ENCODE measurements around the gene CDYL. TPM values are rescaled to one million over a fixed set of nuclear protein-coding genes. Genes with fewer than 3 reads are reported as not detected.

Gene CDYL
- total and polyA plus RNA-seq, 2 of the 4 experiments (the other 2 are of a cell fraction), result 14.2 to 92.1 TPM

GRCh38 chr6:4910037-4910760 is 134.0 kb downstream of the CDYL start:
- no peak overlapping the region for H4K5ac ChIP-seq (ENCODE audit: low read depth, low read length)
- no peak overlapping the region for H2BK120ac ChIP-seq (ENCODE audit: low read depth, low read length)
- no peak overlapping the region for H3K56ac ChIP-seq (ENCODE audit: extremely low read depth, insufficient read depth, low read length)
- H3K9me1 ChIP-seq (ENCODE audit: insufficient read depth, low read length), result peaks cover 30% of the 10 kb centered on the region
- CTCF ChIA-PET, result interaction anchor here (0.7 kb wide), 1 partner anchor 407 kb away, joined by 4 read pairs; no protein-coding TSS in a partner anchor
- DNase-seq (no peak), ATAC-seq (ENCODE audit: low read depth) (no peak)
- no peak overlapping the region for H4K8ac ChIP-seq (ENCODE audit: low read depth in 2 of 2, low read length in 2 of 2)
- H3K4ac ChIP-seq (ENCODE audit: low read depth, low read length), result no peak overlapping the region
- peaks cover 4% of the 10 kb centered on the region for H3K36me3 ChIP-seq (ENCODE audit: control insufficient read depth, insufficient read depth, low read length)
- H3K4me2 ChIP-seq (ENCODE audit: low read depth, low read length), result no peak overlapping the region
- no peak overlapping the region for H2AK9ac ChIP-seq (replicated peaks; ENCODE audit: low read depth, low read length, poor library complexity)
- H2BK5ac ChIP-seq (ENCODE audit: low read depth, low read length, poor library complexity, severe bottlenecking), result no peak overlapping the region
- no peak overlapping the region for H2AK5ac ChIP-seq (ENCODE audit: low read depth, low read length)
- TF ChIP-seq MXI1 (IDR thresholded peaks at IDR 0.05; ENCODE audit: borderline replicate concordance, low read depth, low read length) (no peak), RAD21 (IDR thresholded peaks at IDR 0.05; ENCODE audit: low read length) (no peak), MAZ (IDR thresholded peaks at IDR 0.05; ENCODE audit: borderline replicate concordance, low read depth, low read length) (no peak), BHLHE40 (IDR thresholded peaks at IDR 0.05; ENCODE audit: low read depth, low read length) (no peak), CTCF (conservative IDR thresholded peaks at IDR 0.05; ENCODE audit: low read depth, low read length) (no peak), POLR2A (IDR thresholded peaks at IDR 0.05; ENCODE audit: low read depth, low read length) (no peak), FOS (IDR thresholded peaks at IDR 0.05; ENCODE audit: low read depth, low read length) (no peak), RFX5 (IDR thresholded peaks at IDR 0.05; ENCODE audit: low read depth, low read length) (no peak), USF2 (IDR thresholded peaks at IDR 0.05; ENCODE audit: low read depth, low read length) (no peak), CHD1 (IDR thresholded peaks at IDR 0.05; ENCODE audit: low read depth, low read length) (no peak), NFE2L2 (IDR thresholded peaks at IDR 0.05; ENCODE audit: low read depth, low read length) (no peak)
- TF ChIP-seq, protein P1, sequence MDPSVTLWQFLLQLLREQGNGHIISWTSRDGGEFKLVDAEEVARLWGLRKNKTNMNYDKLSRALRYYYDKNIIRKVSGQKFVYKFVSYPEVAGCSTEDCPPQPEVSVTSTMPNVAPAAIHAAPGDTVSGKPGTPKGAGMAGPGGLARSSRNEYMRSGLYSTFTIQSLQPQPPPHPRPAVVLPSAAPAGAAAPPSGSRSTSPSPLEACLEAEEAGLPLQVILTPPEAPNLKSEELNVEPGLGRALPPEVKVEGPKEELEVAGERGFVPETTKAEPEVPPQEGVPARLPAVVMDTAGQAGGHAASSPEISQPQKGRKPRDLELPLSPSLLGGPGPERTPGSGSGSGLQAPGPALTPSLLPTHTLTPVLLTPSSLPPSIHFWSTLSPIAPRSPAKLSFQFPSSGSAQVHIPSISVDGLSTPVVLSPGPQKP (IDR thresholded peaks at IDR 0.05; ENCODE audit: borderline replicate concordance, low read depth, low read length), result no peak
- H3K79me1 ChIP-seq (ENCODE audit: low read depth in 1 of 2, low read length in 2 of 2), result peaks cover 42 to 83% of the 10 kb centered on the region in 2 experiments
- dilution Hi-C loops (cut with HindIII; ENCODE audit: low sequenced_read_pairs, unreplicated experiment) (no loop called here), intact Hi-C loops (cut with micrococcal nuclease) (no loop called here), in situ Hi-C loops (cut with MboI; ENCODE audit: low sequenced_read_pairs) (no loop called here)
- no peak overlapping the region for H3K4me3 ChIP-seq (ENCODE audit: insufficient read depth, low read depth, low read length)
- no peak overlapping the region for H3K27ac ChIP-seq (ENCODE audit: insufficient read depth, low read length)
- peaks cover 24% of the 10 kb centered on the region for H3K4me1 ChIP-seq (ENCODE audit: control insufficient read depth, insufficient read depth, low read length)
- no peak overlapping the region for H2AFZ ChIP-seq (replicated peaks; ENCODE audit: low read length, poor library complexity)
- POLR2A ChIA-PET (ENCODE audit: unreplicated experiment), result interaction anchor here (0.7 kb wide), 1 partner anchor 65 kb away, joined by 6 read pairs; no protein-coding TSS in a partner anchor
- no TSS peak for BruUV-seq (replicated peaks)
- H4K91ac ChIP-seq (ENCODE audit: insufficient read depth, low read depth, low read length), result no peak overlapping the region
- 100% methylated on average over 1 of the region's 9 CpGs; no CpG with 5 or more reads in 1 of the 2 experiments for WGBS, 2 experiments (ENCODE audit: extremely low coverage in 2 of 2, insufficient read length in 1 of 2)
- H3K27me3 ChIP-seq (ENCODE audit: control insufficient read depth, insufficient read depth, low read length), result no peaks in the 10 kb centered on the region
- no peak overlapping the region for H3K18ac ChIP-seq (ENCODE audit: low read depth, low read length)
- H2BK20ac ChIP-seq (ENCODE audit: low read depth, low read length), result no peak overlapping the region
- H3K9ac ChIP-seq (ENCODE audit: low read depth, low read length), result no peak overlapping the region
- no peak overlapping the region for H3K23ac ChIP-seq (ENCODE audit: low read depth, low read length)
- H3K9me3 ChIP-seq (ENCODE audit: control insufficient read depth, insufficient read depth, low read length), result no peaks in the 10 kb centered on the region
- H2BK15ac ChIP-seq (ENCODE audit: low read depth, low read length), result no peak overlapping the region
- peaks cover 32% of the 10 kb centered on the region for H4K20me1 ChIP-seq (ENCODE audit: insufficient read depth, low read length)
- 0 out of 2 replicates have a peak overlapping the region, but pooled peaks have one; percentile 25 for H3K14ac ChIP-seq (replicated peaks; ENCODE audit: low read depth, low read length)

All from IMR-90 (cell line).